ENCODE results near the gene TRAF1. TPM values are rescaled to one million over a fixed set of nuclear protein-coding genes. Genes with fewer than 3 reads are reported as not detected.
A peak's percentile ranks its signal among the peaks of the same experiment; 100 is the strongest.

The TRAF1 gene
- polyA plus RNA-seq, 6 donors from 2014 or later: 0.34 to 0.97 (median 0.72) TPM

GRCh38 chr9:120893611-120894307 lies 32.8 kb downstream of the TRAF1 start:
- DNase-seq (no peak), ATAC-seq (ENCODE audit: low read depth in 2 of 2) (no peak)
- Mint-ChIP-seq H3K9me3 (no peaks in the 10 kb centered on the region), H3K36me3 (no peaks in the 10 kb centered on the region), H3K27me3 (no peaks in the 10 kb centered on the region), H3K27ac (peak overlapping the region; percentile 11 to 89 (median 79)), H3K4me1 (peaks cover 44 to 65% (median 53%) of the 10 kb centered on the region in 3 donors), H3K4me3 (peak overlapping the region in 6 of 8 donors; percentile 13 to 87 (median 67))

GRCh38 chr9:120892748-120893610 lies 33.6 kb downstream of the TRAF1 start:
- ATAC-seq (ENCODE audit: low read depth in 2 of 2) (peak; percentile 92 to 93), DNase-seq (peak; percentile 72)
- Mint-ChIP-seq H3K27ac (peak overlapping the region; percentile 31 to 89 (median 79)), H3K36me3 (no peaks in the 10 kb centered on the region), H3K4me3 (peak overlapping the region; percentile 2 to 87 (median 67)), H3K4me1 (peaks cover 44 to 65% (median 53%) of the 10 kb centered on the region in 3 donors), H3K27me3 (no peaks in the 10 kb centered on the region), H3K9me3 (no peaks in the 10 kb centered on the region)

- peak overlapping the region; percentile 2 to 87 (median 64) for H3K4me3 Mint-ChIP-seq
- H3K4me1 Mint-ChIP-seq: peaks cover 42 to 59% (median 50%) of the 10 kb centered on the region in 3 donors
- H3K27me3 Mint-ChIP-seq: no peaks in the 10 kb centered on the region
- H3K36me3 Mint-ChIP-seq: no peaks in the 10 kb centered on the region
- ATAC-seq (ENCODE audit: low read depth in 2 of 2) (peak; percentile 1), DNase-seq (no peak)
- H3K9me3 Mint-ChIP-seq: no peaks in the 10 kb centered on the region
- peak overlapping the region; percentile 2 to 89 (median 59) for H3K27ac Mint-ChIP-seq
Measured at GRCh38 chr9:120891884-120892747, 34.5 kb downstream of the TRAF1 start.

GRCh38 chr9:120891245-120891883 lies 35.2 kb downstream of the TRAF1 start:
- no peak for DNase-seq
- Mint-ChIP-seq H3K27me3 (no peaks in the 10 kb centered on the region), H3K27ac (peak overlapping the region in 2 of 6 donors; percentile 31 to 52), H3K9me3 (no peaks in the 10 kb centered on the region), H3K36me3 (no peaks in the 10 kb centered on the region), H3K4me1 (peaks cover 37 to 59% (median 48%) of the 10 kb centered on the region in 3 donors), H3K4me3 (peak overlapping the region in 5 of 8 donors; percentile 19 to 87 (median 56))
- ATAC-seq (ENCODE audit: low read depth in 2 of 2): no peak

GRCh38 chr9:120890320-120891244 lies 36.0 kb downstream of the TRAF1 start:
- H3K36me3 Mint-ChIP-seq: no peaks in the 10 kb centered on the region
- no peaks in the 10 kb centered on the region for H3K9me3 Mint-ChIP-seq
- peak overlapping the region in 4 of 6 donors; percentile 20 to 78 (median 48) for H3K27ac Mint-ChIP-seq
- H3K4me3 Mint-ChIP-seq: peak overlapping the region in 2 of 8 donors; percentile 41 to 74
- no peak for ATAC-seq (ENCODE audit: low read depth in 2 of 2)
- H3K4me1 Mint-ChIP-seq: peaks cover 45 to 67% (median 56%) of the 10 kb centered on the region in 3 donors
- peaks cover 0 to 6% (median 4%) of the 10 kb centered on the region in 3 donors for H3K27me3 Mint-ChIP-seq
- DNase-seq: no peak

- peaks cover 45 to 61% (median 57%) of the 10 kb centered on the region in 3 donors for H3K4me1 Mint-ChIP-seq
- H3K4me3 Mint-ChIP-seq: peak overlapping the region in 2 of 8 donors; percentile 6 to 24
- H3K36me3 Mint-ChIP-seq: no peaks in the 10 kb centered on the region
- H3K9me3 Mint-ChIP-seq: no peaks in the 10 kb centered on the region
- ATAC-seq (ENCODE audit: low read depth in 2 of 2): no peak
- H3K27ac Mint-ChIP-seq: peak overlapping the region in 1 of 6 donors; percentile 44
- no peak for DNase-seq
- peaks cover 0 to 7% (median 4%) of the 10 kb centered on the region in 3 donors for H3K27me3 Mint-ChIP-seq
Measured at GRCh38 chr9:120889606-120890271, 36.9 kb downstream of the TRAF1 start.

GRCh38 chr9:120888626-120889025 lies 38.0 kb downstream of the TRAF1 start:
- peaks cover 0 to 7% (median 4%) of the 10 kb centered on the region in 3 donors for H3K27me3 Mint-ChIP-seq
- H3K4me3 Mint-ChIP-seq: no peak overlapping the region
- DNase-seq: no peak
- peak overlapping the region in 2 of 6 donors; percentile 41 to 61 for H3K27ac Mint-ChIP-seq
- ATAC-seq (ENCODE audit: low read depth in 2 of 2): no peak
- H3K36me3 Mint-ChIP-seq: no peaks in the 10 kb centered on the region
- peaks cover 45 to 59% (median 55%) of the 10 kb centered on the region in 3 donors for H3K4me1 Mint-ChIP-seq
- no peaks in the 10 kb centered on the region for H3K9me3 Mint-ChIP-seq

- no peak for ATAC-seq (ENCODE audit: low read depth in 2 of 2)
- H3K9me3 Mint-ChIP-seq: no peaks in the 10 kb centered on the region
- peak overlapping the region in 2 of 8 donors; percentile 6 to 8 for H3K4me3 Mint-ChIP-seq
- peaks cover 25 to 38% (median 34%) of the 10 kb centered on the region in 3 donors for H3K4me1 Mint-ChIP-seq
- DNase-seq: no peak
- H3K27ac Mint-ChIP-seq: no peak overlapping the region
- H3K27me3 Mint-ChIP-seq: peaks cover 0 to 7% (median 4%) of the 10 kb centered on the region in 3 donors
- H3K36me3 Mint-ChIP-seq: no peaks in the 10 kb centered on the region
Measured at GRCh38 chr9:120886490-120886967, 40.1 kb downstream of the TRAF1 start.

- ATAC-seq (ENCODE audit: low read depth in 2 of 2) (no peak), DNase-seq (no peak)
- H3K4me3 Mint-ChIP-seq: no peak overlapping the region
- H3K9me3 Mint-ChIP-seq: no peaks in the 10 kb centered on the region
- peak overlapping the region in 1 of 6 donors; percentile 76 for H3K27ac Mint-ChIP-seq
- peaks cover 20 to 32% (median 28%) of the 10 kb centered on the region in 3 donors for H3K4me1 Mint-ChIP-seq
- H3K36me3 Mint-ChIP-seq: no peaks in the 10 kb centered on the region
- H3K27me3 Mint-ChIP-seq: peaks cover 3 to 7% (median 4%) of the 10 kb centered on the region in 3 donors
Measured at GRCh38 chr9:120885958-120886357, 40.6 kb downstream of the TRAF1 start.

GRCh38 chr9:120885457-120885856 lies 41.1 kb downstream of the TRAF1 start:
- Mint-ChIP-seq H3K27ac (no peak overlapping the region), H3K4me3 (peak overlapping the region in 1 of 8 donors; percentile 25), H3K4me1 (peaks cover 18 to 27% (median 23%) of the 10 kb centered on the region in 3 donors), H3K36me3 (no peaks in the 10 kb centered on the region), H3K27me3 (peaks cover 4 to 8% (median 7%) of the 10 kb centered on the region in 3 donors), H3K9me3 (no peaks in the 10 kb centered on the region)
- no peak for ATAC-seq (ENCODE audit: low read depth in 2 of 2)
- no peak for DNase-seq

- Mint-ChIP-seq H3K4me1 (peaks cover 25 to 30% (median 25%) of the 10 kb centered on the region in 3 donors), H3K27me3 (peaks cover 4 to 20% (median 7%) of the 10 kb centered on the region in 3 donors), H3K36me3 (no peaks in the 10 kb centered on the region), H3K9me3 (no peaks in the 10 kb centered on the region), H3K27ac (no peak overlapping the region), H3K4me3 (no peak overlapping the region)
- DNase-seq: no peak
- no peak for ATAC-seq (ENCODE audit: low read depth in 2 of 2)
Measured at GRCh38 chr9:120883608-120883996, 43.0 kb downstream of the TRAF1 start.

Measured in naive B cell (primary cell).